ENCODE measurements around the gene CD2BP2. TPM values are rescaled to one million over a fixed set of nuclear protein-coding genes. Genes with fewer than 3 reads are reported as not detected.

Gene CD2BP2
- total and polyA plus RNA-seq, 2 donors (not counting 1 experiment from before 2014, with no cell fraction given): 35.2 to 45.5 TPM

DNA sequence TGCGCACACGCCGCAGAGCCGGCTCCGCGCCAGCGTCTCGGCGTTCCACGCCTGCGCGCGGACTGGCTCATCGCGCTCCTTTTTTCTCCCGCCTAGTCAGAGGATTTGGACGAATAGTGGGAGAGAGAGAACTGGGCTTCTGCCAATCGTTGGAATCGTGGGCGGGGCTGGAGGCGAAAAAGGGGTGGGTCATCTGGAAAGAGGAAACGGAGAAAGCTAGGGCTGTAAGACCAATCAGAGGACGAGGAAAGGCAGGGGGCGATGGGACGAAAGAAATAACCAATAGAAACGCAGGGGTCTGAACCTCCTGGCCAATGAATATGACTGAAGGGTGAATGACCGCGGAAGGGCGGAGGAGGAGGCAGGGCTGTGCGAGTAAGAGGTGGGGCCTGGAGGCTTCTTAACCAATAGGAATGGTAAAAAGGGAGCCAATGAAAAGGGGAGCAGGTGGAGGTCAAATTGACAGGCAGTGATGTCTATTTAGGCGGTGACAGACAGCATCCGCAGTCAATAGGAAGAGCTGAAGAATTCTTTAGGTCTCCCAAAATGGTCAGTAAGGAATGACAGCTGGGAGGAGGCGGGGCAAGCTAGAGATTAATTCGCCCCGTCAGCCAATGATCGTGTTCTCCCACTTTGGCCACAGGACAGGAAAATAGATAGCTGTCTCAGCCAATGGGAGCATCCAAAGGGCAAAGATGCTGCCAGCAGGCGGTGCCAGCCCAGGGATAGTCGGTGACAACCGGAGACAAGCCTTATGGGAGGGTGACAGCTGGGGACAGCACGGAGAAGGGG is 15.5 kb upstream of the CD2BP2 start, which contains the start of gene TBC1D10B:
TBC1D10B (minus strand) TSS at position 39 of the 792 bp plus-strand sequence. CDS start 311 bp downstream, outside the sequence.
- peak within 1 kb of the TSS; percentile 32 for H2AFZ ChIP-seq (ENCODE audit: low read length)
- peak within 1 kb of the TSS; percentile 84 to 92 (median 88) for H3K4me3 ChIP-seq (replicated peaks in 1 of 4; ENCODE audit: control extremely low read depth in 1 of 4, insufficient read depth in 1 of 4, low read depth in 3 of 4, low read length in 4 of 4)
- H3K9me3 ChIP-seq (ENCODE audit: control insufficient read depth, insufficient read depth, low read depth, low read length): no peaks in the 10 kb centered on the region
- no peaks in the 10 kb centered on the region for H3K36me3 ChIP-seq (ENCODE audit: control insufficient read depth, insufficient read depth, low read length)
- peaks cover 4% of the 10 kb centered on the region for H3K4me1 ChIP-seq (ENCODE audit: control insufficient read depth, extremely low read depth, insufficient read depth, low read length)
- H3K27ac ChIP-seq (ENCODE audit: insufficient read depth, low read length): peak within 1 kb of the TSS; percentile 48
- H3K79me2 ChIP-seq (ENCODE audit: control insufficient read depth, insufficient read depth, low read length): peaks cover 43% of the 10 kb centered on the region
- peak; percentile 100 for DNase-seq (ENCODE audit: low read depth in 2 of 2)
- H3K4me2 ChIP-seq (ENCODE audit: extremely low read depth, insufficient read depth, low read length): peak within 1 kb of the TSS; percentile 94
- TF ChIP-seq EZH2 (IDR thresholded peaks at IDR 0.05; ENCODE audit: low read length, missing control alignments): no peak
- TF ChIP-seq CTCF (conservative IDR thresholded peaks at IDR 0.05 in 1 of 2, IDR thresholded peaks at IDR 0.05 in 1 of 2; ENCODE audit: low read depth in 1 of 2, low read length in 2 of 2): peak; percentile 8 to 27
- no peaks in the 10 kb centered on the region for H4K20me1 ChIP-seq (ENCODE audit: control insufficient read depth, extremely low read depth, insufficient read depth, low read length)
- no peaks in the 10 kb centered on the region for H3K27me3 ChIP-seq (ENCODE audit: control insufficient read depth, insufficient read depth, low read length)
- H3K9ac ChIP-seq (ENCODE audit: insufficient read depth, low read length): peak within 1 kb of the TSS; percentile 68

DNA sequence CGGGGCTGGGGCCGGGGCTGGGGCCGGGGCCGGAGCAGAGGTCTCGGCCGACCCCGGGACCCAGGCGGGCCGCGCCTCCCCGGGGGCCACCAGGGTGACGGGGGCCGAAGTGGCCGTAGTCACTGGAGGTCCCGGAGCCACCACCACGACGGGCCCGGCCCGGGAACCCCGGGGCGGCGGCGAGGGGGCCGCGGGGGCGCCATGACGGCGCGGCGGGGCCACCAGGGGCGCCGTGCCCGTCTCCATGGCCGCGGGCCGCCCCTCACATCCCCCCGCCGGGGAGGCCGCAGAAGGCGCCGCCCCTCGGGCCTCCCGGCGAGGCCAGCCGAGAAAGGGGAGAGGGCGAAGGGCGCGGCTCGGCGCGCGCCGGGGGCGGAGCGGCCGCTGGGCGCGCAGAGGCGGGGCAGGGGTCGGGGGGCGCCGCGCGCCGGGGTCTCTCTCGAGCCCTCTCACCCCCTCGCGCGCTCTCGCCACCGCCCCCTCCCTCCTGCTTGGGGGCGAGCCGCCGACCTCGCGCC is 14.9 kb upstream of the CD2BP2 start:
- TF ChIP-seq CTCF (conservative IDR thresholded peaks at IDR 0.05 in 1 of 2, IDR thresholded peaks at IDR 0.05 in 1 of 2; ENCODE audit: low read depth in 1 of 2, low read length in 2 of 2) (no peak), EZH2 (IDR thresholded peaks at IDR 0.05; ENCODE audit: low read length, missing control alignments) (no peak)
- Histone ChIP-seq H3K4me1 (ENCODE audit: control insufficient read depth, extremely low read depth, insufficient read depth, low read length) (peaks cover 4% of the 10 kb centered on the region), H4K20me1 (ENCODE audit: control insufficient read depth, extremely low read depth, insufficient read depth, low read length) (no peaks in the 10 kb centered on the region), H3K79me2 (ENCODE audit: control insufficient read depth, insufficient read depth, low read length) (peaks cover 50% of the 10 kb centered on the region), H3K36me3 (ENCODE audit: control insufficient read depth, insufficient read depth, low read length) (no peaks in the 10 kb centered on the region), H3K4me3 (replicated peaks in 1 of 4; ENCODE audit: control extremely low read depth in 1 of 4, insufficient read depth in 1 of 4, low read depth in 3 of 4, low read length in 4 of 4) (peak overlapping the region; percentile 84 to 92 (median 88)), H3K9me3 (ENCODE audit: control insufficient read depth, insufficient read depth, low read depth, low read length) (no peaks in the 10 kb centered on the region), H3K4me2 (ENCODE audit: extremely low read depth, insufficient read depth, low read length) (no peak overlapping the region), H2AFZ (ENCODE audit: low read length) (no peak overlapping the region), H3K27me3 (ENCODE audit: control insufficient read depth, insufficient read depth, low read length) (no peaks in the 10 kb centered on the region), H3K9ac (ENCODE audit: insufficient read depth, low read length) (peak overlapping the region; percentile 68), H3K27ac (ENCODE audit: insufficient read depth, low read length) (peak overlapping the region; percentile 48)
- DNase-seq (ENCODE audit: low read depth in 2 of 2): no peak

DNA sequence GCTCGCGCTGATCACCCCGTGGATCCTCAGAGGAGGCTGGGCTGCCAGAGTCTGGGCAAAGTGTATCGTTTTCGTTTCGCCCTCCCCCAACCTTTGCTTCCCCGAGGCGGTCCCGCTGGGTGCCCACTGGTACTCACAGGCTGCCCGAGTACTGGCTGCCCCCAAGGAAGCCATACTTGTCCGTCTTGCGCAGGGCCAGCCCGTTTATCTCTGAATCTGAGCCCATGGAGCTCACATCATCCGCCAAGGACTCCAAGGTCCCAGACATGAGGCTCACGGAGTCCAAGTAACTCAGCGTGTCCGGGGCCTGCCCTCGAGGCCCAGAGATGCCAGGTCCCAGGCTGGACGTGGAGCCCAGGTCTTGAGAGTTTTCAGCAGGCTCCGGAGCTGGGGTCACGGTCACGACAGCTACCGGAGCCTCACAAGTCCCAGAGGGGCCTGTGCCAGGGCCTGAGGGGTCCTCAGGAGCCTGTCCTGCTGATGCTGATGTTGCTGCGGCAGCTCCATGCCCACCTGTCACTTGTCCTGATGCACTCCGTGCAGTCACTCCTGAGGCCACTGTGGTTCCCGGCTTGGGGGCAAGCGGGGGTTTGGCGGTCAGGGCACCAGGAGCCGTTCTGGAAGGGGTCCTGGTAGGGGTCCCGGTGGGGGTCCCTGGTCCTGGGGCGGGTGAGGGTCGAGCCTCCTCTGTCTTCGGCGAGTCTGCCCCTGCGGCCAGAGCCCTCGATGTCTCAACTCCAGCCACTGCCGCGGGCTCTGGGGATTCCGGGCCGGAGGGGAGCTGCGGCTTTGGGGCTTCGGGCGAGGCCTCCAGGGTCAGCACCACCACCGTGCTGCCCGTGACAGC is 14.2 kb upstream of the CD2BP2 start:
- H4K20me1 ChIP-seq (ENCODE audit: control insufficient read depth, extremely low read depth, insufficient read depth, low read length): no peaks in the 10 kb centered on the region
- H3K27ac ChIP-seq (ENCODE audit: insufficient read depth, low read length): peak overlapping the region; percentile 48

More for the DNA sequence above, 14.2 kb upstream of the CD2BP2 start:
- no peaks in the 10 kb centered on the region for H3K27me3 ChIP-seq (ENCODE audit: control insufficient read depth, insufficient read depth, low read length)
- no peaks in the 10 kb centered on the region for H3K36me3 ChIP-seq (ENCODE audit: control insufficient read depth, insufficient read depth, low read length)
- no peak for TF ChIP-seq CTCF (conservative IDR thresholded peaks at IDR 0.05 in 1 of 2, IDR thresholded peaks at IDR 0.05 in 1 of 2; ENCODE audit: low read depth in 1 of 2, low read length in 2 of 2)
- no peak for TF ChIP-seq EZH2 (IDR thresholded peaks at IDR 0.05; ENCODE audit: low read length, missing control alignments)
- H3K9ac ChIP-seq (ENCODE audit: insufficient read depth, low read length): peak overlapping the region; percentile 68
- peaks cover 4% of the 10 kb centered on the region for H3K4me1 ChIP-seq (ENCODE audit: control insufficient read depth, extremely low read depth, insufficient read depth, low read length)
- peak overlapping the region; percentile 84 to 92 (median 88) for H3K4me3 ChIP-seq (replicated peaks in 1 of 4; ENCODE audit: control extremely low read depth in 1 of 4, insufficient read depth in 1 of 4, low read depth in 3 of 4, low read length in 4 of 4)
- H3K79me2 ChIP-seq (ENCODE audit: control insufficient read depth, insufficient read depth, low read length): peaks cover 56% of the 10 kb centered on the region
- H3K4me2 ChIP-seq (ENCODE audit: extremely low read depth, insufficient read depth, low read length): peak overlapping the region; percentile 94
- H2AFZ ChIP-seq (ENCODE audit: low read length): no peak overlapping the region
- H3K9me3 ChIP-seq (ENCODE audit: control insufficient read depth, insufficient read depth, low read depth, low read length): no peaks in the 10 kb centered on the region
- DNase-seq (ENCODE audit: low read depth in 2 of 2): no peak
